GM12892 (cell line): Measurements from ENCODE around the gene PCTP.

Experiments used
- POLR2AphosphoS5 ChIP-seq: IDR thresholded peaks from 2 replicates; pipeline ENCODE4 v1.6.1; 2011; ENCODE audit warnings: low read depth, low read length, control low read depth
- TAF1 ChIP-seq: IDR thresholded peaks from 2 replicates; pipeline ENCODE4 v1.6.1; 2011; ENCODE audit warnings: low read depth, mild to moderate bottlenecking, control low read depth, low read length, borderline replicate concordance

GRCh38 chr17:55783684-55784245 is 32.9 kb downstream of the PCTP start:
- TF ChIP-seq TAF1 = no peak
- no peak for TF ChIP-seq POLR2AphosphoS5
